K562 (cell line): ENCODE results near the gene CARD9.

ENCODE experiments used
- EP300 ChIP-seq: IDR thresholded peaks from 2 replicates; pipeline ENCODE4 v1.6.1; 2012; ENCODE audit warnings: low read length, improper control_type of control experiment
- HDGF ChIP-seq: fragments of 450-650 bp; IDR thresholded peaks from 2 replicates; pipeline ENCODE4 v1.6.1; 2016
- KAT2B ChIP-seq: IDR thresholded peaks from one replicate; pipeline ENCODE4 v1.6.1; 2012; ENCODE audit warnings: low read depth, mild to moderate bottlenecking, control low read depth, inconsistent platforms, low read length, moderate library complexity
- NFRKB ChIP-seq: fragments of 450-650 bp; IDR thresholded peaks from 2 replicates; pipeline ENCODE4 v1.6.1; 2016; ENCODE audit warnings: low read depth
- RAD21 ChIP-seq, 2 experiments: fragments of 250-450 bp in 1 of 2; fragments of 450-650 bp in 1 of 2; sonication (Bioruptor Pico) in 1 of 2; formaldehyde crosslinking in 1 of 2; IDR thresholded peaks in 1 of 2; conservative IDR thresholded peaks in 1 of 2; 2 replicates each; pipeline versions ENCODE4 v1.4.0 to v1.8.0; 2020 to 2022; ENCODE audit warnings: mild to moderate bottlenecking in 2 of 2, moderate library complexity in 1 of 2
- REST ChIP-seq, 2 experiments: fragments of 450-650 bp; formaldehyde crosslinking in 1 of 2; IDR thresholded peaks; 2 replicates each; pipeline versions ENCODE4 v1.4.0 to v1.6.1; 2014 to 2020; ENCODE audit warnings: mild to moderate bottlenecking in 2 of 2, borderline replicate concordance in 1 of 2, low read depth in 1 of 2
- SMC3 ChIP-seq: conservative IDR thresholded peaks from 2 replicates; pipeline ENCODE4 v1.6.1; 2011; ENCODE audit warnings: low read depth, low read length, improper control_type of control experiment; ENCODE audit not compliant: insufficient read depth
- SREBF2 ChIP-seq: sonication (generic); formaldehyde crosslinking; IDR thresholded peaks from 2 replicates; pipeline ENCODE4 v1.4.0; 2020; ENCODE audit warnings: mild to moderate bottlenecking, missing genetic modification reagents
- ZNF445 ChIP-seq: fragments of 250-450 bp; sonication (Bioruptor Pico); IDR thresholded peaks from 2 replicates; pipeline ENCODE4 v1.4.0; 2020; ENCODE audit warnings: low read depth, mild to moderate bottlenecking, moderate library complexity
- ZNF609 ChIP-seq: sonication (generic); formaldehyde crosslinking; IDR thresholded peaks from 2 replicates; pipeline ENCODE4 v1.8.1; 2023; ENCODE audit warnings: missing genetic modification reagents, mild to moderate bottlenecking, borderline replicate concordance
- ZZZ3 ChIP-seq: fragments of 450-650 bp; IDR thresholded peaks from 2 replicates; pipeline ENCODE4 v1.6.1; 2016; ENCODE audit warnings: antibody characterized with exemption, mild to moderate bottlenecking, moderate library complexity

- TF ChIP-seq SMC3: no peak
- no peak for TF ChIP-seq HDGF
- no peak for TF ChIP-seq RAD21 (CRISPR knock-in tag; conservative IDR thresholded peaks at IDR 0.05 in 1 of 2, IDR thresholded peaks at IDR 0.05 in 1 of 2)
- no peak for TF ChIP-seq KAT2B
- TF ChIP-seq ZNF609 (CRISPR knock-in tag): no peak
- no peak for TF ChIP-seq NFRKB
- TF ChIP-seq ZZZ3: no peak
- TF ChIP-seq ZNF445 (CRISPR knock-in tag): no peak
- TF ChIP-seq SREBF2 (CRISPR knock-in tag): no peak
- no peak for TF ChIP-seq EP300
- TF ChIP-seq REST (IDR thresholded peaks at IDR 0.05; ENCODE audit: borderline replicate concordance): no peak
- TF ChIP-seq REST (CRISPR knock-in tag; IDR thresholded peaks at IDR 0.05; ENCODE audit: low read depth): no peak
These were observed 6.4 kb upstream of the CARD9 start for GRCh38 chr9:136379891-136380290.
